ENCODE results near the gene DNASE1L3.

DNA sequence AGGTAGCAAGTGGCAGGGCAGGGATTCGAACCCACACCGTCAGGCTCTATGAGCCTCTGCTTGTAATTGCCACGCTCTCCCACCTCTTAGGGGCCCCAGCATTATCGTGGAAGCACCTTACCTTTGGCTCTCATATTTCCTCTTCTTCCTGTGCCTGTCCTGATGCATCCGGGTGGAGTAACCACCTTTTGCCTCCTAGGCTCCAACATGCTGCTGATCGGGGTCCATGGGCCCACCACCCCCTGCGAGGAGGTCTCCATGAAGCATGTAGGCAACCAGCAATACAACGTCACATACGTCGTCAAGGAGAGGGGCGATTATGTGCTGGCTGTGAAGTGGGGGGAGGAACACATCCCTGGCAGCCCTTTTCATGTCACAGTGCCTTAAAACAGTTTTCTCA, 40.4 kb downstream of the DNASE1L3 start:
- TF ChIP-seq POLR2A (IDR thresholded peaks at IDR 0.05) (no peak), EP300 (IDR thresholded peaks at IDR 0.05) (no peak), POLR2AphosphoS5 (IDR thresholded peaks at IDR 0.05) (no peak)

Measured in gastroesophageal sphincter (tissue), 2 donors.